ENCODE measurements around the gene RASGRF2.

Gene RASGRF2

DNA sequence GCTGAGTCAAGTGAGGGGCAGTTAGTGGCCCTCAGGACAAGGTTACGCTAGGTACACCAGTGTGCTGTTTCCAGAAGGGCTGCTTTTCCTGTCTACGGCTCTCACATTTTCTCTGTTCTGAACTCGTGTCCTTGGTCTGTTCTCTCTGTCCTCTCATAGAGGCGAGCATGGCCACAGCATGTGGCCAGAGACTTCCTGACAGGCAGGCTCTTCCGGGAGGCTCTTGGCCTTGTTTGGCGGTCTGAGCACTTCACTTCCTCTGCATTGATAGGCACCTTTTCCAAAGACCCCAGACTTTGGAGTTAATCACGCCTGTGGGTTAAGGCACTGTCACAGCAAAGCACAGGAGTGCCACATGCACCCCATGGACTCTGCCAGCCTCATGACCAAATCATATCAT is 274.1 kb downstream of the RASGRF2 start:
- H3K4me3 ChIP-seq (replicated peaks in 1 of 2; ENCODE audit: low read depth in 2 of 2, low read length in 2 of 2), result no peak overlapping the region
- DNase-seq (ENCODE audit: low read depth in 2 of 2), result no peak
- TF ChIP-seq, protein P1, sequence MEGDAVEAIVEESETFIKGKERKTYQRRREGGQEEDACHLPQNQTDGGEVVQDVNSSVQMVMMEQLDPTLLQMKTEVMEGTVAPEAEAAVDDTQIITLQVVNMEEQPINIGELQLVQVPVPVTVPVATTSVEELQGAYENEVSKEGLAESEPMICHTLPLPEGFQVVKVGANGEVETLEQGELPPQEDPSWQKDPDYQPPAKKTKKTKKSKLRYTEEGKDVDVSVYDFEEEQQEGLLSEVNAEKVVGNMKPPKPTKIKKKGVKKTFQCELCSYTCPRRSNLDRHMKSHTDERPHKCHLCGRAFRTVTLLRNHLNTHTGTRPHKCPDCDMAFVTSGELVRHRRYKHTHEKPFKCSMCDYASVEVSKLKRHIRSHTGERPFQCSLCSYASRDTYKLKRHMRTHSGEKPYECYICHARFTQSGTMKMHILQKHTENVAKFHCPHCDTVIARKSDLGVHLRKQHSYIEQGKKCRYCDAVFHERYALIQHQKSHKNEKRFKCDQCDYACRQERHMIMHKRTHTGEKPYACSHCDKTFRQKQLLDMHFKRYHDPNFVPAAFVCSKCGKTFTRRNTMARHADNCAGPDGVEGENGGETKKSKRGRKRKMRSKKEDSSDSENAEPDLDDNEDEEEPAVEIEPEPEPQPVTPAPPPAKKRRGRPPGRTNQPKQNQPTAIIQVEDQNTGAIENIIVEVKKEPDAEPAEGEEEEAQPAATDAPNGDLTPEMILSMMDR (IDR thresholded peaks at IDR 0.05; ENCODE audit: low read depth, low read length), result no peak

DNA sequence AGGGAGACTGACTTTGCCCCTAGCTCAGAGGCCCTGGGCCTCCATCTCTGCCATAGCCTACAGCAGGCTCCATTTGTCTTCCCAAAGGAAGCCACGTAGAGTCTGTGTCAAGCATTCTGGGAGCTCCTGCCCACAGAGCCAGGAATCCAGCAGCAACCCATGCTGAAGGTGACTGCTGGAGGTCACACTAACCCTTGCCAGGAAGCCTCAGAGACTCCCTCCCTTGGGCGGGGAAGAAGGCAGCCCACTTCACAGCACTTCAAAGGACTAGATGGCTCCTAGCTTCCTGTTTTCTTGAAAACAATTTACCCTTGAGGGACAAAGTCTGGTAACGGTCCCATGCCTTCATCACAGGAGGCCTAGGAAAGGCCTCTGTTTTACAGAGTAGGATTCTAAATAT is 274.6 kb downstream of the RASGRF2 start:
- no peak overlapping the region for H3K4me3 ChIP-seq (replicated peaks in 1 of 2; ENCODE audit: low read depth in 2 of 2, low read length in 2 of 2)
- TF ChIP-seq, protein P1 (IDR thresholded peaks at IDR 0.05; ENCODE audit: low read depth, low read length), result no peak
- DNase-seq (ENCODE audit: low read depth in 2 of 2), result no peak

DNA sequence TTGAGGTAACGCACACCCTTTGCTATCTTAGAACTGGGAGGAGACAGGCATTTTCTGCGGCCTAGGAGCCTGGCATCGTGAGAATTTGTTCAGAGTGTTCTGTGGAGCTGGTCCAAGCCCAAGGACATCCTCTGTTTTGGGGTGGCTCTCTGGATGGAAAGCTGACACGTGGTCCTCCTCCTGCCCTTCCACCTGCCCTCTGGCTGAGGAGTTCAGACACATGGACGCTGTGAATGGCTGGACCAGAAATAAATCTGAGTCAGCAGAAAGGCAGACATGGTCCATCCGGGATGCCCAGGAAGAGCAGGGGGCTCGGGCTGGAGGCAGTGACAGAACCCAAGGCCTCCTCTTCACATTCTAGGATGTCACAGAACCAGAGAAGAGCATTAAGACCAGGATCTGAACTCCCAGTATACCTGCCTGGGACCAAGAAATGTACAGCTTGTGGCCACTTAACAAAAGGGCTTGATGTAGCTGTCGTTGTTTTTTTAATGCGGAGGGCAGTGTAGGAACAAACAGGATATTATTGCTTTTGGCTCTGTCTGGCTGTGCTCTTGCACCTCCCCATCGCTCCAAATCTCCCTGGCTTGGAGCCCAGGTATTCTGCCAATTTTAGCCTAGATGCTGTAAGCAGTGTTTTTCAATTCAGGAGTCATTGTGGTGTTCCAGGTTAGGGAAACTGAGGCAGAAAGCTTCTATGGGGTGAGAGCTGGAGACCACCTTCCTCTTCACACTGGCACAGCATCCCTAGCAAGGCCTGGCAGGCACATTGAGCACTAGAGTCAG is 275.3 kb downstream of the RASGRF2 start:
- H3K4me3 ChIP-seq (replicated peaks in 1 of 2; ENCODE audit: low read depth in 2 of 2, low read length in 2 of 2), result no peak overlapping the region
- TF ChIP-seq, protein P1 (IDR thresholded peaks at IDR 0.05; ENCODE audit: low read depth, low read length), result no peak
- DNase-seq (ENCODE audit: low read depth in 2 of 2), result peak; percentile 12 to 44

DNA sequence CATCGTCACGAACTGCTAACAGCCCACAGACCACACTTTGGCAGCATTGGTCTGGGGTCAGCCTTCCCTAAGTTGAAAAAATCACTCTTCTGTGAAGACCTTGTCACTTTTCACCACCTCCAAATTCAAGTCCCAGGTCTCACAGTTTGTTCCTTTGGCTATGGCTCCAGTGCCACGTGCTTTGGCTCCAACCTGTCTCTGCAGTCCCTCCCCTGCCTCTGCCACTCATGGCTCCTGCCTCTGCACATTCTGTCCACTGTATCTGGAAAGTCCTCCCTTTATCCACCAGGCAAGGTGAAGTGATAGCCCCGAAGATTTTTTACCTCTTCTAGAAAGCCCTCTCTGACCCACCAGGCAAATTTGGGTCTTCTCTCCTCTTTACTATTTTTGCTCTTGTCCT is 278.3 kb downstream of the RASGRF2 start:
- TF ChIP-seq, protein P1 (IDR thresholded peaks at IDR 0.05; ENCODE audit: low read depth, low read length), result no peak
- DNase-seq (ENCODE audit: low read depth in 2 of 2), result no peak
- H3K4me3 ChIP-seq (replicated peaks in 1 of 2; ENCODE audit: low read depth in 2 of 2, low read length in 2 of 2), result no peak overlapping the region

DNA sequence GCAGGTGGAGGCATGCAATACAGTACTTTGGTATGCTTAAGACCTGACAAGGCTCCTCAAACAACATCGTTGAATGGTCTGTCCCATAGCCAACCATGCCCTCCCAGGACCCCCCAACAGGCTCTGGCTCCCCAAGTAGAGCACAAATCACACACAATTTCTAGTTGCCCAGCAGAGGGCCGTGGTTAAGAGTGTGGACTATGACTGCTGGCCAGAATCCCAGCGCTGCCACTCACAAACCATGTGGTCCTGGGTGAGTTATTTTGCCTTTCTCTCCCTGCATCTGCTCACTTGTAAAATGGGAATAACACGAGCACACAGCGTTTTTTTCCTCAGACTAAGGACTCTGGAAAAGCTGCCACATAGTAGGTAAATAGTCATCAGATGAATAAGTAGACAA is 279.4 kb downstream of the RASGRF2 start:
- no peak overlapping the region for H3K4me3 ChIP-seq (replicated peaks in 1 of 2; ENCODE audit: low read depth in 2 of 2, low read length in 2 of 2)
- no peak for DNase-seq (ENCODE audit: low read depth in 2 of 2)
- TF ChIP-seq, protein P1 (IDR thresholded peaks at IDR 0.05; ENCODE audit: low read depth, low read length), result no peak

DNA sequence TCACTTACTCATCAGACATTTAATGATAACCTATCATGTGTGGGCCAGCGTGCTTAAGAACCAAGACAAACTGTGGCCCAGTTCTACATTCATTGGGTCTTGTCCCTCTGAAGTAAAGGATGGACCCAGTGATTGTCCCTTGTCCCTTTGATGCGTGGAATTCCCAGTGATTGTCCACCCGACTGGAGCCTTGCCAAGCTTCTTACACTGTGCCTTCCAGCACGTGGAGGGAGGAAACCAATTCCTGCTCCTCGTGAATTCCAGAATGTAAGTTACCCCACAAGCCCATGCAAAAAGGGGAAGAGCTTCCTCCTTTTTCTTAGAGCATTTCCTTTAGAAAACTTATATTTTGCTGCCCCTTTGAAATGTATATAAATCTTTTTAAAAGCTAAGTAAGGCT is 280.8 kb downstream of the RASGRF2 start:
- no peak for DNase-seq (ENCODE audit: low read depth in 2 of 2)
- H3K4me3 ChIP-seq (replicated peaks in 1 of 2; ENCODE audit: low read depth in 2 of 2, low read length in 2 of 2), result no peak overlapping the region
- TF ChIP-seq, protein P1 (IDR thresholded peaks at IDR 0.05; ENCODE audit: low read depth, low read length), result no peak

Data from cardiac fibroblast (primary cell).